ENCODE measurements around the gene DAZ4.
"Not testable (repeated sequence)": the region's sequence is repeated elsewhere in the genome, so short reads cannot be mapped to it uniquely, and the experiment has no call there.

The DAZ4 gene, protein sequence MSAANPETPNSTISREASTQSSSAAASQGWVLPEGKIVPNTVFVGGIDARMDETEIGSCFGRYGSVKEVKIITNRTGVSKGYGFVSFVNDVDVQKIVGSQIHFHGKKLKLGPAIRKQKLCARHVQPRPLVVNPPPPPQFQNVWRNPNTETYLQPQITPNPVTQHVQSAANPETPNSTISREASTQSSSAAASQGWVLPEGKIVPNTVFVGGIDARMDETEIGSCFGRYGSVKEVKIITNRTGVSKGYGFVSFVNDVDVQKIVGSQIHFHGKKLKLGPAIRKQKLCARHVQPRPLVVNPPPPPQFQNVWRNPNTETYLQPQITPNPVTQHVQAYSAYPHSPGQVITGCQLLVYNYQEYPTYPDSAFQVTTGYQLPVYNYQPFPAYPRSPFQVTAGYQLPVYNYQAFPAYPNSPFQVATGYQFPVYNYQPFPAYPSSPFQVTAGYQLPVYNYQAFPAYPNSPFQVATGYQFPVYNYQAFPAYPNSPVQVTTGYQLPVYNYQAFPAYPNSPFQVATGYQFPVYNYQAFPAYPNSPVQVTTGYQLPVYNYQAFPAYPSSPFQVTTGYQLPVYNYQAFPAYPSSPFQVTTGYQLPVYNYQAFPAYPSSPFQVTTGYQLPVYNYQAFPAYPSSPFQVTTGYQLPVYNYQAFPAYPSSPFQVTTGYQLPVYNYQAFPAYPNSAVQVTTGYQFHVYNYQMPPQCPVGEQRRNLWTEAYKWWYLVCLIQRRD

DNA sequence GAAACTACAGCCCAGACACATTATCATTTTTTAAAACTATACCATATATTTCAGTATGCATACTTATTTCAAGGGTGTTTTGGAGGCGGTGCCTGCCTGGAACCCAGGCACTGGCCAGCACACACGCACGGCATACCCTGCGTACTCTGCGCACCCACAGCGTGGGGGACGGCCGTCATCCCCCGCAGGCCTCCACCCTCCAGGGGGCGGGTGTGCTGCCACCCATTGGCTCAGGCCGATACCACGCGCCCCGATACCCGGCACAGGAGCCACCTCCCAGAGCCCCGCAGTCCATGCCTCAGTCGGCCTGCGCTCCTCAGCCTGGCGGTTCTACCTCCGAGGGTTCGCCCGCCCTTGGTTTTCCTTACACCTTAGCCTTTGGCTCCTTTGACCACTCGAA, at the start of gene DAZ4:
DAZ4 (plus strand) TSS at position 301 of the 400 bp plus-strand sequence. CDS start 208 bp downstream, outside the sequence.
- not testable (repeated sequence) for H3K9ac ChIP-seq (ENCODE audit: low read length); H3K36me3 ChIP-seq (ENCODE audit: control insufficient read depth, insufficient read depth, low read length, severe bottlenecking); H3K9me3 ChIP-seq (ENCODE audit: control insufficient read depth, low read length); H3K27me3 ChIP-seq (replicated peaks; ENCODE audit: control insufficient read depth, insufficient read depth, low read length); H3K4me1 ChIP-seq (ENCODE audit: control insufficient read depth, insufficient read depth, low read length); DNase-seq (ENCODE audit: low read depth); H3K4me3 ChIP-seq (ENCODE audit: low read length)

DNA sequence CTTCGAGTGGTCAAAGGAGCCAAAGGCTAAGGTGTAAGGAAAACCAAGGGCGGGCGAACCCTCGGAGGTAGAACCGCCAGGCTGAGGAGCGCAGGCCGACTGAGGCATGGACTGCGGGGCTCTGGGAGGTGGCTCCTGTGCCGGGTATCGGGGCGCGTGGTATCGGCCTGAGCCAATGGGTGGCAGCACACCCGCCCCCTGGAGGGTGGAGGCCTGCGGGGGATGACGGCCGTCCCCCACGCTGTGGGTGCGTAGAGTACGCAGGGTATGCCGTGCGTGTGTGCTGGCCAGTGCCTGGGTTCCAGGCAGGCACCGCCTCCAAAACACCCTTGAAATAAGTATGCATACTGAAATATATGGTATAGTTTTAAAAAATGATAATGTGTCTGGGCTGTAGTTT, 20.4 kb upstream of the DAZ4 start, which contains the start of gene DAZ3:
DAZ3 (minus strand) TSS at position 101 of the 400 bp plus-strand sequence. CDS start 208 bp downstream, outside the sequence.
- not testable (repeated sequence) for H3K36me3 ChIP-seq (ENCODE audit: control insufficient read depth, insufficient read depth, low read length, severe bottlenecking); H3K4me3 ChIP-seq (ENCODE audit: low read length); H3K4me1 ChIP-seq (ENCODE audit: control insufficient read depth, insufficient read depth, low read length); DNase-seq (ENCODE audit: low read depth); H3K9ac ChIP-seq (ENCODE audit: low read length); H3K27me3 ChIP-seq (replicated peaks; ENCODE audit: control insufficient read depth, insufficient read depth, low read length); H3K9me3 ChIP-seq (ENCODE audit: control insufficient read depth, low read length)

DNA sequence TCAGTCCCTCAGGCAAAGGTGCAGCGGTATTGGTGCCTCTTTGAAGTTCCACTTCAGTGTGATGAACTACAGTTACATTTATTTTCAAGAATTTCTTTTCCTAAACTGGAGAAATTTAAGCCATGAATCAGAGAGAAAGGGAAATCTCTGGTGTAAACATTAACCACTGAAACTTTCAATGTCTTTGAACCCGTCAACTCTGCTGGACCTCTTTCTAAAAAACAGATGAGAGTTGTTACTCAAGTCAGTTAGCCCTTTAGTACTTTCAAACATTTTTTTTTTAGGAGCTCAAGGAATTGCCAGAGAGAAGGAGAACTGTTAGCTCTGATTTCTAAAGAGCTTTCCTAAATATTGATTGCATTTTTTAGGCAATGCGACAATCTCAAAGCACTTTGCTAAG, 11.9 kb upstream of the DAZ4 start:
- not testable (repeated sequence) for DNase-seq (ENCODE audit: low read depth); H3K4me1 ChIP-seq (ENCODE audit: control insufficient read depth, insufficient read depth, low read length); H3K9ac ChIP-seq (ENCODE audit: low read length); H3K36me3 ChIP-seq (ENCODE audit: control insufficient read depth, insufficient read depth, low read length, severe bottlenecking); H3K27me3 ChIP-seq (replicated peaks; ENCODE audit: control insufficient read depth, insufficient read depth, low read length); H3K9me3 ChIP-seq (ENCODE audit: control insufficient read depth, low read length); H3K4me3 ChIP-seq (ENCODE audit: low read length)

DNA sequence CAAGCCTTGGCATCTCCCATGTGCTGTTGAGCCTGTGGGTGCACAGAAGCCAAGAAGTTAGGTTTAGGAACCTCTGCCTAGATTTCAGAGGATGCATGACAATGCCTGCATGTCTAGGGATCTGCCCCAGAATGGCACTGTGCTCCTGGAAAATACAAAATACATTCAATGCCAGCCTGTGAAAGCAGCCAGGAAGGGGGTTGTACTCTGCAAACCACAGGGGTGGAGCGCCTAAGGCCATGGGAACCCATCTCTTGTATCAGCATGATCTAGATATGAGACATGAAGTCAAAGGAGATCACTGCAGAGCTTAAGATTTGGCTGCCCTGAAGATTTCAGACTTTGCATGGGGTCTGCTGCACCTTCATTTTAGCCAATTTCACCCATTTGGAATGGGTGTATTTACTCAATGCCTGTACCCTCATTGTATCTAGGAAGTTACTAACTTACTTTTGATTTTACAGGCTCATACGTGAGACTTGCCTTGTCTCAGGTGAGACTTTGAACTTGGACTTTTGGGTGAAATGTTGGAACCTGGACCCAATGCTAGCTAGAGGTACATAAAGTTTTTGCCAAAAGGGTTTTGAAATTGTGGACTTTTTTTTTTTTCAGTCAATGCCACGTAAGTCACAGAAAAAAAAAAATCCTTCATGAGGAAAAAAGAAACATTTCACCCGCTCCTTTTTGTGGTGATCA, 9.4 kb upstream of the DAZ4 start:
- H3K27me3 ChIP-seq (replicated peaks; ENCODE audit: control insufficient read depth, insufficient read depth, low read length); H3K4me1 ChIP-seq (ENCODE audit: control insufficient read depth, insufficient read depth, low read length); H3K9ac ChIP-seq (ENCODE audit: low read length); H3K9me3 ChIP-seq (ENCODE audit: control insufficient read depth, low read length); H3K4me3 ChIP-seq (ENCODE audit: low read length); DNase-seq (ENCODE audit: low read depth); H3K36me3 ChIP-seq (ENCODE audit: control insufficient read depth, insufficient read depth, low read length, severe bottlenecking): not testable (repeated sequence)

DNA sequence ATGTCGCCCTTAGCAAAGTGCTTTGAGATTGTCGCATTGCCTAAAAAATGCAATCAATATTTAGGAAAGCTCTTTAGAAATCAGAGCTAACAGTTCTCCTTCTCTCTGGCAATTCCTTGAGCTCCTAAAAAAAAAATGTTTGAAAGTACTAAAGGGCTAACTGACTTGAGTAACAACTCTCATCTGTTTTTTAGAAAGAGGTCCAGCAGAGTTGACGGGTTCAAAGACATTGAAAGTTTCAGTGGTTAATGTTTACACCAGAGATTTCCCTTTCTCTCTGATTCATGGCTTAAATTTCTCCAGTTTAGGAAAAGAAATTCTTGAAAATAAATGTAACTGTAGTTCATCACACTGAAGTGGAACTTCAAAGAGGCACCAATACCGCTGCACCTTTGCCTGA, 8.7 kb upstream of the DAZ4 start:
- H3K4me3 ChIP-seq (ENCODE audit: low read length), result not testable (repeated sequence)

More for the DNA sequence above, 8.7 kb upstream of the DAZ4 start:
- H3K9me3 ChIP-seq (ENCODE audit: control insufficient read depth, low read length); DNase-seq (ENCODE audit: low read depth); H3K36me3 ChIP-seq (ENCODE audit: control insufficient read depth, insufficient read depth, low read length, severe bottlenecking); H3K27me3 ChIP-seq (replicated peaks; ENCODE audit: control insufficient read depth, insufficient read depth, low read length); H3K4me1 ChIP-seq (ENCODE audit: control insufficient read depth, insufficient read depth, low read length); H3K9ac ChIP-seq (ENCODE audit: low read length): not testable (repeated sequence)

Data from adipocyte (in vitro differentiated cells).